Activated naive CD8-positive, alpha-beta T cell treated with anti-CD3 and anti-CD28 coated beads for 36 hours (primary cell): ENCODE data around the gene TMEM200A. TPM values are rescaled to one million over a fixed set of nuclear protein-coding genes. Genes with fewer than 3 reads are reported as not detected.

Source experiments
- DNase-seq: peaks from one replicate; pipeline ENCODE4 v3.0.0; 2021
- H3K27ac Mint-ChIP-seq: one replicate; pipeline ENCODE4 v1.8.0; 2022; ENCODE audit warnings: mild to moderate bottlenecking, moderate library complexity, mixed read lengths
- H3K27me3 Mint-ChIP-seq: one replicate; pipeline ENCODE4 v1.8.0; 2022; ENCODE audit warnings: mild to moderate bottlenecking, mixed read lengths
- H3K36me3 Mint-ChIP-seq: one replicate; pipeline ENCODE4 v1.8.0; 2021; ENCODE audit warnings: mild to moderate bottlenecking, mixed read lengths
- H3K4me1 Mint-ChIP-seq: one replicate; pipeline ENCODE4 v1.8.0; 2021; ENCODE audit warnings: mixed read lengths
- H3K4me3 Mint-ChIP-seq: one replicate; pipeline ENCODE4 v1.8.0; 2022; ENCODE audit warnings: mild to moderate bottlenecking, moderate library complexity, mixed read lengths
- H3K9me3 Mint-ChIP-seq: one replicate; pipeline ENCODE4 v1.8.0; 2022; ENCODE audit warnings: mixed read lengths
- total RNA-seq, 2 experiments: library from RNA; stranded (reverse); gene quantifications; one replicate each; pipeline ENCODE4 v1.2.3, GENCODE V29; 2021

The TMEM200A gene
- total RNA-seq, 2 experiments from 2014 or later, result not detected

DNA sequence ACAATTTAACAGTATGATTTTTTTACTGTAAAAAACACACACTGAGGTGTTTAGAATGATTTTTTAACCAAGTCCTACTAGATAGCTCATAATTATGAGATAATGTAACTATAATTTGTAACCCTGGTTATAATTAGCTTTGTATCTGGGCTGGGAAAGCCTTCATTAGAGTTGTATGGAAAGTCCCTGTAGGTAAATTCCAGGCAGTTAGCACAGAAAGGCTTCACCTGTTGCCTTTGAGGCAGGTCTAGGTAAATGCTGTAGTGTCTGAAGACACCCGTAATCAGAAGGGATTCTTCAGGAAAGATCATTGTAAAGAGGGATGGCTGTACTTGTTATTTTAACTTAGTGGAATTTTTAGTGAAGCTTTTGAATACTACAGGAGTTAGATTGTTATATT, 1.9 kb downstream of the TMEM200A start:
- H3K4me1 Mint-ChIP-seq, result peaks cover 13% of the 10 kb centered on the region
- no peaks in the 10 kb centered on the region for H3K9me3 Mint-ChIP-seq
- DNase-seq, result no peak
- no peak overlapping the region for H3K27ac Mint-ChIP-seq
- H3K36me3 Mint-ChIP-seq, result no peaks in the 10 kb centered on the region
- peaks cover 43% of the 10 kb centered on the region for H3K27me3 Mint-ChIP-seq
- no peak overlapping the region for H3K4me3 Mint-ChIP-seq

DNA sequence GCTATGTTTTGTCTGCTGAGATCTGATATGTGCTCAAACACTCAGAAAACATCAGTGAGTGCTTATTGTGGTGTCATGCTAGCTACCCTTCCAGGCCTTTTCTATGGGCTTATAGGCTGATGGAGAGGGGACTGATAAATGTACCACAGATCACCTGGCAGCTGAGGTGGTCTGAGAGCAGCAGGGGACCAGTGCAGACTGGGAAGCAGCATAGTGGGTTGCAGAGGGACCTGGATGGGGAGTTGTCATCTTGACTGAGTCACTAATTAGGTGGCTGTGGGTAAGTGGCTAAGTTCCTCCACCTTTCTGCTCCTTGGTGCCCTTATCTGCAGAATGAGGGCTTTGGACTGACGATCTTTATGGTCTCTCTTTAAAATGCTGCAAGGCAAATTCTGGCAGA, 2.8 kb downstream of the TMEM200A start:
- Mint-ChIP-seq H3K27ac (no peak overlapping the region), H3K27me3 (peaks cover 37% of the 10 kb centered on the region)

DNA sequence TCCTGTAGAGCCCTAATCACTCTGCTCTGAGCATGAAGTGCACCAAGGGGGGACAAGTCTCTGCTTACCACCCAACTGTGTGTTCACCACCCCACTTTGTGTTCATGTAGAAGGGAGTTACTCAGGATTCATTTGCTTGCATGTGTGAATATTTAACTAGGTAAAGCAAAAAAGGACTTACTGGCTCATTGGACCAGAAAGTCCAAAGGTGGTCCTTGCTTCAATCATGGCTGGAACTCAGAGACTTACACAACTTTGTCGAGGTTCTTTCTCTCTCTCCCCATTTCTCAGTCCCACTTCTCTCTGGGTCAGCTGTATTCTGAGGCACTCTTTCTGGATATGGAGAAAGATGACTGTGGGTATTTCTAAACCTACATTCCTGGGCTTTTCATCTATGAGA, 4.0 kb downstream of the TMEM200A start:
- Mint-ChIP-seq H3K4me1 (peaks cover 6% of the 10 kb centered on the region), H3K4me3 (no peak overlapping the region), H3K9me3 (no peaks in the 10 kb centered on the region), H3K36me3 (no peaks in the 10 kb centered on the region), H3K27me3 (peaks cover 26% of the 10 kb centered on the region), H3K27ac (no peak overlapping the region)
- DNase-seq, result no peak

More for the DNA sequence above, 2.8 kb downstream of the TMEM200A start:
- no peaks in the 10 kb centered on the region for H3K9me3 Mint-ChIP-seq
- no peaks in the 10 kb centered on the region for H3K36me3 Mint-ChIP-seq
- no peak overlapping the region for H3K4me3 Mint-ChIP-seq
- DNase-seq, result no peak
- peaks cover 13% of the 10 kb centered on the region for H3K4me1 Mint-ChIP-seq

DNA sequence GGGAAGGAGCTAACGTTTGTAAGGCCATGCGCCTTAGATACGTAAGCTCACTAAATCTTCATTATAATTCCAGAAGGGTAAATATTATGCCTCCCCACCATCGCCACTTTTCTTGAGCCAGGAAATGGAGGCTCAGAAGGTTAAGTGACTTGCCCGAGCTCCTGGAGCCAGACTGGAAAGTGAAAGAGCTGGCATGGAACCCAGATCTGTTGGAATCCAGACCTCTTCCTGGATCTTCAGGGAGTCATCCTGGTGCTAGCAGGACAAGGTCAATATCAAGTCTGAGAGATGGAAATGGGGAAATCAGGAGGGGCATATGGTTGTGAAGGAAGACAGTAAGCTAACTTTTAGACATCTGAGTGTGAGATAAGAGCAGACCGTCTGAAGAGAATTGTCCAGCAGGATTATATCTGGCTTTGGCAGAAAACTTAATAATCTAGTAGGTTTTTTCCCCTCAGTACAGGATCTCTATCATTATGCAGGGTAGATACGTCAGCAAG, 6.2 kb downstream of the TMEM200A start:
- Mint-ChIP-seq H3K4me3 (no peak overlapping the region), H3K27ac (no peak overlapping the region)

DNA sequence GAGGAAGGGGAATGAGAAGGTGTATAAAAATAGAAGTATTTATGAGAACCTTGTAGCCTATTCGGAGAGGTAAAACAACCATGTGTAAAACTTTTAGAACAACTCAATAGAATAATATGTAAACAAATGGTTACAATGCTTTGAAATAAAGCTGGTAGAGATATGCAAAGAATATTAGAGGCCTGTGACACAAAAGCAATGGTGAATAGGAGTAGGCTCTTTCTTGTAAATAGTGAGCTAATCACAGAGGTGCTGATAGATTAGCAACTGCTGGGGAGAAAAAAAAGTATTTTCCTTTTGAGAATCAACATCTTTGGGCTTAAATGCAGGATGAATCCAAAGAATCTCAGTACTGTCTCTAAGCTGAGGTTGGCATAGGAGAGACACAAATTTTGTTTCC, 7.0 kb downstream of the TMEM200A start:
- DNase-seq, result no peak
- Mint-ChIP-seq H3K27me3 (peaks cover 15% of the 10 kb centered on the region), H3K4me1 (no peaks in the 10 kb centered on the region), H3K27ac (no peak overlapping the region), H3K36me3 (no peaks in the 10 kb centered on the region), H3K4me3 (no peak overlapping the region), H3K9me3 (no peaks in the 10 kb centered on the region)

More for the DNA sequence above, 6.2 kb downstream of the TMEM200A start:
- Mint-ChIP-seq H3K4me1 (no peaks in the 10 kb centered on the region), H3K9me3 (no peaks in the 10 kb centered on the region), H3K36me3 (no peaks in the 10 kb centered on the region), H3K27me3 (peaks cover 17% of the 10 kb centered on the region)
- DNase-seq, result no peak

DNA sequence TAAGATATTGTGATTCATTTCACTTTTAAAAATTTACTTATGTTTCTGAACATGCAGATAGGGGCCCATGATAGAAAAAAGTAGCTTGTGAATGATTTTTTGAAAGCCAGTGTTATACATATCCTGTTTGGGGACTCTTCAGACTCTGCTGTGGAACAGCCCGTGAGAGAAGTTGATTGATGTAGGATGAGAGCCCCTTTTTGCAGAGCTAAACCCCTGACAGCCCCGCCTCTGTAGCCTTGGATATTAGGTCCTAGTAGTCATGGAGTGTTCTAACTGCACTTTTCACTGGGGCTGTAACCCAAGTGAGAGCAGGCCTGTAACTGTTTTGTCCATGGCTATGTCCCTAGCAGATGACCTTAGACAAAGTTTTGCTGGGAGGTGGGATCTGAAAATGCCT, 8.2 kb downstream of the TMEM200A start:
- Mint-ChIP-seq H3K9me3 (no peaks in the 10 kb centered on the region), H3K4me3 (no peak overlapping the region)

DNA sequence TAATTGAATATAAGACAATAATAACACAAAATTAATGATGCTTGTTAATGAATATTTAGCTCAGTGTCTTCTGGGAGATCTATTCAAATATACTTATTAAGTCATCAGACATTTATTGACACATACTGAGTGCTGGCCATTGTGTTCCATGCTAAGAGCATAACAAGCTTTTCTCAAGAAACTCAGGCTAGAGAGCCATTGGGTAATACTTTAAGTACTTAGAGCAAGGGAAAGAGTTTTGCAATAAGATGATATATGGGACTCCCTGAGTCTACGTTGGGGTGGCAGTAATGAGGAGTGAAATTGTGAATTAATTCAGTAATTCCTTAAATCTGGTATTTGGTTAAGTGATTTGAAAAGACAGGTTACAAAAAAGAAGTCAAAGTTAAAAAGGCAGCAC, 11.1 kb downstream of the TMEM200A start:
- Mint-ChIP-seq H3K9me3 (no peaks in the 10 kb centered on the region), H3K4me3 (no peak overlapping the region), H3K36me3 (no peaks in the 10 kb centered on the region), H3K27me3 (no peaks in the 10 kb centered on the region), H3K27ac (no peak overlapping the region), H3K4me1 (peaks cover 8% of the 10 kb centered on the region)
- DNase-seq, result no peak

More for the DNA sequence above, 8.2 kb downstream of the TMEM200A start:
- H3K4me1 Mint-ChIP-seq, result no peaks in the 10 kb centered on the region
- H3K27ac Mint-ChIP-seq, result no peak overlapping the region
- H3K27me3 Mint-ChIP-seq, result peaks cover 4% of the 10 kb centered on the region
- DNase-seq, result no peak
- H3K36me3 Mint-ChIP-seq, result no peaks in the 10 kb centered on the region

DNA sequence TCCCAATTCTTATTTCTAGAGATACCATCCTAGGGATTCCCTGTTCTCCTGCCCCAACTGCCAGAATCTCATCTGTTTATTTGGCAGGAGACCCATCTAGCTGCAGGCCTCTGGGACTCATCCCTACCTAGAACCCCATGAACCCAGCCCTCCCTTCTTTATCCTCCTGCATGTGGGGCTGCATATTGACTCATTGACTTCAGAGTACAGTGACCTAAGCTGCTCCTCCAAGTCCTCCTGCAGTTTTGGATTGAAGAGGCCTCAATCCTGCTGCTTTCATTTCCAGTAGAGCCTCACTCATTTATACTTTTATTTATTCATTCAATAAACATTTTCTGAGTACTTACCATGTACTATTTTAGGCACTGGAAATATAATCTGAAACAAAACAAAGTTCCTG, 11.6 kb downstream of the TMEM200A start:
- Mint-ChIP-seq H3K36me3 (no peaks in the 10 kb centered on the region), H3K9me3 (no peaks in the 10 kb centered on the region), H3K27me3 (no peaks in the 10 kb centered on the region), H3K4me3 (no peak overlapping the region), H3K4me1 (peaks cover 12% of the 10 kb centered on the region), H3K27ac (no peak overlapping the region)
- no peak for DNase-seq

DNA sequence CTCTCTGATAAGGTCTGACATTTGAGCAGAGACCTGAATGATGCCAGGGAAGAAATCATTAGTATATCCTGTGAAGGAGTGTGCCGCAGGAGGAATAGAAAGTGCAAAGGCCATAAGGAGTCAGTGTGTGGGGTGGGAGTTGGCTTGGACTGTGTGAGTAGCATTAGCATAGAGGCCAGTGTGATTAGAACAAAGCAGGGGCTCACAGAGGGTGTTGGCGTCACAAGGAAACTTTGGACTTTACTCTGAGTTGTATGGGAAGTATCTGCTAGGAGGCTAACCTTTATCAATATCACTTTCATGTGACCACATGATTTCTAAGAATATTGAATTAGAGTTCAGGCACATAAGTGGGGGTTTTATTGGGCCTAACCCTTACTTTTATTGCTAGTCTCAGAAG, 12.1 kb downstream of the TMEM200A start:
- H3K36me3 Mint-ChIP-seq, result no peaks in the 10 kb centered on the region
- no peaks in the 10 kb centered on the region for H3K27me3 Mint-ChIP-seq
- no peak overlapping the region for H3K27ac Mint-ChIP-seq
- H3K4me1 Mint-ChIP-seq, result peaks cover 12% of the 10 kb centered on the region
- no peak for DNase-seq
- no peak overlapping the region for H3K4me3 Mint-ChIP-seq
- no peaks in the 10 kb centered on the region for H3K9me3 Mint-ChIP-seq

DNA sequence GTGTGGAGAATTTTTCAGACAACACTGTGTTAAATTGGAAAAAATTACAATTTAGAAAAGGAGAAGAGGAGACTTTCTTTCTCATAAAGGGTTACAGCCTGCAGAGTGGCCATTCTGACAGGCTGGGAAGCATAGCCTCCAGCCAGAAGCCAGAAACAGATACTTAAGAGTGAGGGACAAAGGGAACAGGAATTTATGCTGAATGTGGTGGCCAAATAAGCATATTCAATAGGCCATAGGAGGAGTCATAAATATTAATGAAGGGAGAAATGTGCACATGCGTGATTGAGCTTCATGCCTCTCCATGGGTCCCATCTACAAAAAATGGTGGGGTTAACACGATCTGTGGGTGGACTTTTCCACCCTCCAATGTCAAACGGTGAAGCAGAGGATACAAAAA, 13.4 kb downstream of the TMEM200A start:
- Mint-ChIP-seq H3K36me3 (no peaks in the 10 kb centered on the region), H3K4me3 (no peak overlapping the region), H3K27me3 (no peaks in the 10 kb centered on the region), H3K4me1 (peaks cover 12% of the 10 kb centered on the region), H3K27ac (no peak overlapping the region), H3K9me3 (no peaks in the 10 kb centered on the region)
- no peak for DNase-seq

DNA sequence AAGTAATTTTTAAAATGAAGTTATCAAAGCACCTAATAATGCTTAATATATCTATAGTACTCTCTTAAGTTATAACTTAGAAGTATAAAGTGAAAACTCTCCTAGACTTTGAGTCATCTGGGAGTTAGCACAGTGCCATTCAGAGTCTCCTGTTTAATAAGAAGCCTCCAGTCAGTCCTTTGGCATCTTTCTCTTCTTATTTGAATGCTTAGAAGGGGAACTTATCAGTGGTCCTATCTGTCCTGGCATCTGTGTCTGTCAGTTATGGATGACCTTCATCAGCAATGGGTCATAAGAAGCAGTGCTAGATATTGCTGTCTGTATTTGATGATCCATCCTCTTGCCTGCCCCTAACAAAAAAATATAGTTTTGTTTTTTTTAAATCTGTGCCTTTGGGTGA, 15.2 kb downstream of the TMEM200A start:
- Mint-ChIP-seq H3K36me3 (no peaks in the 10 kb centered on the region), H3K27me3 (no peaks in the 10 kb centered on the region), H3K27ac (no peak overlapping the region), H3K4me3 (no peak overlapping the region), H3K4me1 (peaks cover 12% of the 10 kb centered on the region), H3K9me3 (no peaks in the 10 kb centered on the region)
- DNase-seq, result no peak

DNA sequence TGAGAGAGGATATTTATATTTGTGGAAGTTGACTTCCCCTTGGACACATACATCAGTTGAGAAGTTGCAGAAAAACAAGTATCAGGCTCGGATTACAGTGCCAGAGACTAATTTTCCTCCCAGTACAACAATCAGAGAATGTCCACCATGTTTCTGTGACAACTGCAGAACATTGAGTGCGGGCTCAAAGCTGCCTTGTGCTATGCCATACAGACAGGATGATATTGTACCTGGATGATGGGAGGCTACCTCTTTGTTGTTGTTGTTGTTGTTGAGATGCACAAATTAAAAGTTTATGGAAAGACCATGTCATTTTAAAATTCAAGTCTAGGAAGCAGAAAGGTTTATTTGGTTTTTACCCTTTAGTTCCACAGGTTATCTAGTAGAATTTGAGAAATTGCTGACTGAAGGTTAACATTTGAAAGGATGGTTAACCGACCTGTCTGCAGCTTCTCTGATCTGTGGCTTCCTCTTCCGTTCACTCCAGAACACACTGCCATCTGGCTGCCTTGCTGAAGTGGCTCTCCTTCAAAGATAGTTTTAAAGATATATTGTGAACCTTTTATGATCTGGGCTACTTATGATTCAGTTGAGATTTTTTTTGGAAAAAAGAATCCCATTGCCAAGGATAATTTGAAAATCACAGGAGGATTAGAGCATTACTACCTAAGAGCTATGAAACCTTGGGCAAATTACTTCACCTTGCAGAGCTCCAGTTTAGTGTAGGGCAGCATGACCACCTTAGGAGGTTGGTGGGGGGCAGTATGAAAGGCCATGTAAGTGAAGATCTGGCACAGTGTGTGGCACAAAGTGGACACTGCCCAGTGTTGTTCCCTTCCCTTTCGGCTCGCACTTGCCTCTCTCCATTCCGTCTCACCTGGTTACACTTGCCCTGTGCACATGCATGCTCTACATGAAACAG, 15.9 kb downstream of the TMEM200A start:
- DNase-seq, result no peak
- no peaks in the 10 kb centered on the region for H3K9me3 Mint-ChIP-seq
- H3K27ac Mint-ChIP-seq, result no peak overlapping the region
- H3K36me3 Mint-ChIP-seq, result no peaks in the 10 kb centered on the region
- H3K27me3 Mint-ChIP-seq, result no peaks in the 10 kb centered on the region
- no peak overlapping the region for H3K4me3 Mint-ChIP-seq
- H3K4me1 Mint-ChIP-seq, result peaks cover 12% of the 10 kb centered on the region

DNA sequence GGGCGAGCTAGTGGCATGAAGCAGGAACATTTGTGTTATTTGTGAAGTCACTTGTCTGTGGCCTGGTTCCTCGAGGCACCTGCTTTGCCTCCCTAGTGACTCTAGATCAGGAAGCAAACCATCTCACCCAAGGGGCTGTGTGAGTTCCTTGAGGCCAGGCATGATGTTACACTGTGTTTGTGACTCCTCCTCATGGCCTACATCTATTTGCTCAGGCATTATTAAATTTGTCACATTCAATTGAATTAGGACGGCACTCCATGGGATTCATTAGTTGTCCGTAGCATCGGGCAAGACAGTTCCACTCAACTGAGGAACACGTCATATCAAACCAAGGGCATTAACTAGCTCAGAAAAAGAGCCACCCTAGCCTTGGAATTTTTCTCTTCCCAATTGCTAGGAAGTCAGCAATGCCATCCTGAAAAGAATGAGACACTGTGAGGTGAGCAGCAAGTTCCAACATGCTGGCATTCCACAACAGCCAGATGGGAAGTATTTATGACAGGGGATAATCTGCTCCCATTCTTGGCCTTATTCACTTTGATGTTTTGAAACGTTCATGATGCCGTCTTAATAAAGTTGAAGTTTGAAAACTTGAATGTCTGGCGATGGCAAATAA, 17.2 kb downstream of the TMEM200A start:
- H3K36me3 Mint-ChIP-seq, result no peaks in the 10 kb centered on the region
- H3K9me3 Mint-ChIP-seq, result no peaks in the 10 kb centered on the region
- no peak overlapping the region for H3K27ac Mint-ChIP-seq
- DNase-seq, result no peak
- no peak overlapping the region for H3K4me3 Mint-ChIP-seq
- peaks cover 12% of the 10 kb centered on the region for H3K4me1 Mint-ChIP-seq
- H3K27me3 Mint-ChIP-seq, result no peaks in the 10 kb centered on the region

DNA sequence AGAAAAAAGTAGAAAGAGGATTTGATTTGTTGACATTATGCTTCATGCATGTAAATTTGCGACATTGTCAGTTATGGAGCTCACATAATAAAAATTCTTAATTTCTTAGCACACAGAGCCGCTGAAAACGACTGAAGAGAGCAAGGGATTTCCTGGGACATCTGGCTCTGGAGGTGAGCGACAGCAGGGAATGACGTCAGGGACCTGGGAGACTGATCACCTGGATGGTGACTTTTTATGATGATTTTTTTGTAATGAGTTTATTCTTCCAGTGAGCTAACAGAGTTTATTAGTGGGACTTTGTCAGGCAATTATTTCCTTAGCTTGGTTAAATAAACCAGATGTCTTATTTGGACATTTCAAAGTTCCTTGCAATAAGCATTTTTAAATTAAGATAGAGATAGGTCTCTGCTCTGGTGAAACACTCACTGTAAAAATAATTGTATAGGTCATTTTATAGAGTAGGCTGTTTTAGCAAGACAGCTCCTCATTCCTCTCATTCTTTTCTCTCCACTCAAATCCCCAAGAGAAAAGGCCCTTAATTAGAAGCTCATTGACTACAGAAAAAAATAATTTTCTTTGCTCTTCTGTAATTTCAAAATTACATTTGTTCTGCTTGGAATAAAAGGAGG, 19.4 kb downstream of the TMEM200A start:
- H3K4me3 Mint-ChIP-seq, result no peak overlapping the region
- H3K27me3 Mint-ChIP-seq, result no peaks in the 10 kb centered on the region
- no peaks in the 10 kb centered on the region for H3K36me3 Mint-ChIP-seq
- no peak overlapping the region for H3K27ac Mint-ChIP-seq
- no peak for DNase-seq
- no peaks in the 10 kb centered on the region for H3K9me3 Mint-ChIP-seq
- peaks cover 12% of the 10 kb centered on the region for H3K4me1 Mint-ChIP-seq

DNA sequence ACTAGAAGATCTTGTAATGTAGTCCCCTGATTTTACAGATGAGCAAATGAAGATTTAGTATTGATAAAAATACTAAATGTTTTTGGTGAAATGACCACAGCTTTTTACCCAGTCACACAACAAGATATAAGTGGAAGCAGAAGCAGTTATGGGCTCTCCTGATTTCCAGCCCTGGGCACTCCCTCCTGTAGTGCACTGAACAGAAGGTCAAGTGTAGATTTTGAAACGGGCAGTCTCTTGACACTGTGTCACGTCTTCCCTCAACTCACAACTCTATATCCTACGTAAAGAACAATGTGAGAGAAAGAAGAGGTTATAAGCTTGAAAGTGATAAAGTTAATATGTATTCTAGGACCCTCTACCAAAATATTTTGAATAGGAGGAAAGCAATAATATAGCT, 23.3 kb downstream of the TMEM200A start:
- H3K4me1 Mint-ChIP-seq, result no peaks in the 10 kb centered on the region
- H3K27me3 Mint-ChIP-seq, result no peaks in the 10 kb centered on the region
- DNase-seq, result no peak
- H3K9me3 Mint-ChIP-seq, result no peaks in the 10 kb centered on the region
- H3K27ac Mint-ChIP-seq, result no peak overlapping the region
- H3K4me3 Mint-ChIP-seq, result no peak overlapping the region
- H3K36me3 Mint-ChIP-seq, result no peaks in the 10 kb centered on the region
